HG03060 (cell line): Measurements from ENCODE around the gene C2.
"Not testable (repeated sequence)": the region's sequence is repeated elsewhere in the genome, so short reads cannot be mapped to it uniquely, and the experiment has no call there.

ENCODE experiments used
- ATAC-seq: cut with Tn5 transposase; IDR thresholded peaks from one replicate; pipeline ENCODE4 v1.9.1; 2021; ENCODE audit warnings: low read depth, moderate number of reproducible peaks; ENCODE audit not compliant: unreplicated experiment

C2 gene

GRCh38 chr6:31972709-31973350, 45.3 kb downstream of the C2 start:
- ATAC-seq = no peak

GRCh38 chr6:31976065-31976464, 48.5 kb downstream of the C2 start:
- ATAC-seq = not testable (repeated sequence)

GRCh38 chr6:31977816-31978431, 50.4 kb downstream of the C2 start:
- ATAC-seq = no peak

- no peak for ATAC-seq
Observed at GRCh38 chr6:31978831-31979230, 51.3 kb downstream of the C2 start.

GRCh38 chr6:31979238-31979898, 51.9 kb downstream of the C2 start:
- no peak for ATAC-seq

- ATAC-seq = not testable (repeated sequence)
Observed at GRCh38 chr6:31980195-31980876, 52.8 kb downstream of the C2 start.

GRCh38 chr6:31980998-31981397, 53.5 kb downstream of the C2 start:
- ATAC-seq = not testable (repeated sequence)

- not testable (repeated sequence) for ATAC-seq
Observed at GRCh38 chr6:31981744-31982143, 54.2 kb downstream of the C2 start, which contains the start of gene C4A. C4A (plus strand) TSS chr6:31982057; CDS start chr6:31982108, 51 bp downstream.

- ATAC-seq = not testable (repeated sequence)
Observed at GRCh38 chr6:31989363-31989762, 61.8 kb downstream of the C2 start.

GRCh38 chr6:31994421-31994820, 66.9 kb downstream of the C2 start:
- ATAC-seq = not testable (repeated sequence)
